Measurements from ENCODE around the gene MTMR10. TPM values are rescaled to one million over a fixed set of nuclear protein-coding genes. Genes with fewer than 3 reads are reported as not detected.

MTMR10 gene
- total RNA-seq, 2 donors from 2014 or later = 13.9 to 44.7 TPM

DNA sequence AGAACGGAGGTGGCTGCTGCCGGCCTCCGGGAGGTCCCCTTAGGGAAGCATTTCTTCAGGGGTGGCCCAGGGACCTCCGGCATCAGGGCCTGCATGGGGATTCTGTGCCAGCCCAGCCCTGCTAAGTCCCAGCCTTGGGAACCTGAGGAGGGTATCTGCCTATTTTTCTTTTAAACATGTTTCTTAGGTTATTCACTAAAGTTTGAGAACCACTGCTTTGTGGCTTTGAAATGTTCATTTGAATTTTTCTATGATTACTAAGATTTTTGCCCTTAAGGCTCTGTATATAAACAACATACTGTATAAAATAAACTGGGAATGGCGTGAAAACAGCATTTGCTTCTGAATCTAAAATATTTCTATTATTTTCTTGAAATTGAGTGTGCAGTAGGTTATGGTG is 63.4 kb downstream of the MTMR10 start:
- Histone ChIP-seq H3K9me3 (no peaks in the 10 kb centered on the region), H3K4me3 (no peak overlapping the region), H3K36me3 (peaks cover 41% of the 10 kb centered on the region), H3K27me3 (replicated peaks; ENCODE audit: insufficient read depth) (no peaks in the 10 kb centered on the region), H3K27ac (no peak overlapping the region), H3K4me1 (ENCODE audit: control insufficient read depth in 1 of 2, low read depth in 2 of 2) (no peaks in the 10 kb centered on the region)
- TF ChIP-seq, protein P1, sequence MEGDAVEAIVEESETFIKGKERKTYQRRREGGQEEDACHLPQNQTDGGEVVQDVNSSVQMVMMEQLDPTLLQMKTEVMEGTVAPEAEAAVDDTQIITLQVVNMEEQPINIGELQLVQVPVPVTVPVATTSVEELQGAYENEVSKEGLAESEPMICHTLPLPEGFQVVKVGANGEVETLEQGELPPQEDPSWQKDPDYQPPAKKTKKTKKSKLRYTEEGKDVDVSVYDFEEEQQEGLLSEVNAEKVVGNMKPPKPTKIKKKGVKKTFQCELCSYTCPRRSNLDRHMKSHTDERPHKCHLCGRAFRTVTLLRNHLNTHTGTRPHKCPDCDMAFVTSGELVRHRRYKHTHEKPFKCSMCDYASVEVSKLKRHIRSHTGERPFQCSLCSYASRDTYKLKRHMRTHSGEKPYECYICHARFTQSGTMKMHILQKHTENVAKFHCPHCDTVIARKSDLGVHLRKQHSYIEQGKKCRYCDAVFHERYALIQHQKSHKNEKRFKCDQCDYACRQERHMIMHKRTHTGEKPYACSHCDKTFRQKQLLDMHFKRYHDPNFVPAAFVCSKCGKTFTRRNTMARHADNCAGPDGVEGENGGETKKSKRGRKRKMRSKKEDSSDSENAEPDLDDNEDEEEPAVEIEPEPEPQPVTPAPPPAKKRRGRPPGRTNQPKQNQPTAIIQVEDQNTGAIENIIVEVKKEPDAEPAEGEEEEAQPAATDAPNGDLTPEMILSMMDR (IDR thresholded peaks at IDR 0.05) = no peak
- ATAC-seq (ENCODE audit: insufficient number of reproducible peaks, low FRiP score, low read depth) = no peak
- no peak for DNase-seq (ENCODE audit: low spot score)

DNA sequence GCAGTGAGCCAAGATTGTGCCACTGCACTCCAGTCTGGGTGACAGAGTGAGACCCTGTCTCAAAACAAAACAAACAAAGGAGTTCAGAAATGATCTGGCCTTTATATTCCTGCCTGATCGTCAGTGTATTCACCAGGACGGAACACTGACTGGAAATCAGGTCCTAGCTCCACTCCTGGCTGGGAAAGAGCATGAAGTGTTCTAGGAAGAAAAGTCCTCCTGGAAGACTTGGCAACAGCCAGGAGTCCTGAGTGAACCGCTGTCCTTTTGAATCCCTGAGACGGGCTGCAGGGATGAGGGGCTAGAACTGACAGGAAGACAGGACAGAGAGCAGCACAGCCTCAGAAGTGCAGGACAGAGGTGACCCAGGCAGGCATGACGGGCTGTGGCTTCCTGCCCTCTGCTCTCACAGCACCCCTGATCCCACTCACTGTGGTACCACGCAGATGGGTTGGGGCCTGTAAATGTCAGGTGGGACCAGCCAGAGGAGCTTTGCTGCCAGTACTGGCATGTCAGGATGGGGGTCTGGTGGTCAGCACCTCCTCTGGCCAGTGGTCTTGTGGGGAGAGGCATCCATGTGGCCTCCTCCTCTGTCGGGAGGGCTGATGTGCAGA is 64.2 kb downstream of the MTMR10 start:
- TF ChIP-seq, protein P1 (IDR thresholded peaks at IDR 0.05) = no peak
- no peaks in the 10 kb centered on the region for H3K27me3 ChIP-seq (replicated peaks; ENCODE audit: insufficient read depth)
- H3K27ac ChIP-seq = no peak overlapping the region
- H3K36me3 ChIP-seq = peaks cover 48% of the 10 kb centered on the region
- no peaks in the 10 kb centered on the region for H3K9me3 ChIP-seq
- DNase-seq (ENCODE audit: low spot score) (no peak), ATAC-seq (ENCODE audit: insufficient number of reproducible peaks, low FRiP score, low read depth) (no peak)
- no peak overlapping the region for H3K4me3 ChIP-seq
- H3K4me1 ChIP-seq (ENCODE audit: control insufficient read depth in 1 of 2, low read depth in 2 of 2) = no peaks in the 10 kb centered on the region

DNA sequence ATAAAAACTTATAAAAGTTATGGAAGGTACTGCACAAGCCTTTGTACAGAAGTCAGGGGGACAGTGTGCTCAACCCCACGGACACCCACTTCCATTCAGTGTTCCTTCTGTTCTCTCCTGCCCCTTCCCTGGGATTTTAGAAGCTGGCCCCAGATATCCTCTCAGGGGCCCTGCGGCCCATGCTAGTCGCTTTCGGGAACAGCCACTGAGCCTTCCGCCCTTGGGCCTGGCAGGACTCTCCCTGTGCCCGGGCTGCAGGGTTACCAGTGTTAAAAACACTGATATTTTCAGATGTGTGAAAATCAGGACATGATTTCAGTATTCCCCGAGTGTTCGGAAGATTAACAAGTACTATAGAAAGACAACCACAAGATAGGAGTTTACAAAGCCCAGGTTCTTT is 65.3 kb downstream of the MTMR10 start:
- H3K27ac ChIP-seq = no peak overlapping the region
- H3K27me3 ChIP-seq (replicated peaks; ENCODE audit: insufficient read depth) = no peaks in the 10 kb centered on the region

DNA sequence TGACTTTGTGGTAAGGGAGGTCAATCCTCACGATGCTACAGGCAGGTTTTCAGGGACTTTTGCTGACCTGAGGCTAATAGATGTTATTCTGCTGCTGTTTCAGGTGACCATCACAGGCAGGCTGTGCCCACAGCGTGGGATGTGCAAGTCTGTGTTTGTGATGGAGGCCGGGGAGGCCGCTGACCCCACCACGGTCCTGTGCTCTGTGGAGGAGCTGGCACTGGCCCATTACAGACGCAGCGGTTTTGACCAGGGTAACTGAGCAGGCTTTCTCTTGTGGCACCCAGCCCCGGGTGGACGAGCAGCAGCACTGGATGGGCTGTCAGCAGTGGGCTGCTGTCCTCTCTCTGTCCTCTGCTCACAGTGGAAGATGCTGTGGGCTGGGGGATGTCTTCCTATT is 65.7 kb downstream of the MTMR10 start:
- DNase-seq (ENCODE audit: low spot score) = no peak
- Histone ChIP-seq H3K27me3 (replicated peaks; ENCODE audit: insufficient read depth) (no peaks in the 10 kb centered on the region), H3K4me1 (ENCODE audit: control insufficient read depth in 1 of 2, low read depth in 2 of 2) (no peaks in the 10 kb centered on the region), H3K27ac (no peak overlapping the region), H3K9me3 (no peaks in the 10 kb centered on the region), H3K36me3 (peaks cover 45% of the 10 kb centered on the region), H3K4me3 (no peak overlapping the region)
- TF ChIP-seq, protein P1 (IDR thresholded peaks at IDR 0.05) = no peak
- ATAC-seq (ENCODE audit: insufficient number of reproducible peaks, low FRiP score, low read depth) = no peak

More for the DNA sequence above, 65.3 kb downstream of the MTMR10 start:
- DNase-seq (ENCODE audit: low spot score) = no peak
- H3K4me1 ChIP-seq (ENCODE audit: control insufficient read depth in 1 of 2, low read depth in 2 of 2) = no peaks in the 10 kb centered on the region
- ATAC-seq (ENCODE audit: insufficient number of reproducible peaks, low FRiP score, low read depth) = no peak
- H3K9me3 ChIP-seq = no peaks in the 10 kb centered on the region
- H3K4me3 ChIP-seq = no peak overlapping the region
- peaks cover 44% of the 10 kb centered on the region for H3K36me3 ChIP-seq
- TF ChIP-seq, protein P1 (IDR thresholded peaks at IDR 0.05) = no peak

DNA sequence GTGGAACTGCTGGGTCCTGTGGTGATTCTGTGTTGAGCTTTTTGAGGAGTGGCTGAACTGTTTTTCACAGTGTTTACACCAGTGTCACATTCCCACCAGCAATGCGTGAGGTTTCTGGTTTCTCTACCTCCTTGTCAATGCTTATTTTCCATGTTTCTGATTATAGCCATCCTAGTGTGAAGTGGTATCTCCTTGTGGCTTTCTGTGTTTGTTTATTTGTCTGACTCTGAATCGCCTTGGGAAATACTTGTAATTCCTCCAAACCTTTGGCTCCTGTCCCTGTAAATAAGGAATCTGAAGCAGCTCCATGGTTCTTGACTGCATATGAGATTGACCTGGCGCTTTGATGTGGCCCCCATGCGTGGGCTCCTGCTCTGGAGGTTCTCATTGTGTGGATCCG is 67.1 kb downstream of the MTMR10 start:
- TF ChIP-seq, protein P1 (IDR thresholded peaks at IDR 0.05) = no peak
- Histone ChIP-seq H3K9me3 (no peaks in the 10 kb centered on the region), H3K4me3 (no peak overlapping the region), H3K27ac (no peak overlapping the region), H3K36me3 (peaks cover 40% of the 10 kb centered on the region), H3K27me3 (replicated peaks; ENCODE audit: insufficient read depth) (no peaks in the 10 kb centered on the region), H3K4me1 (ENCODE audit: control insufficient read depth in 1 of 2, low read depth in 2 of 2) (no peaks in the 10 kb centered on the region)
- no peak for DNase-seq (ENCODE audit: low spot score)
- ATAC-seq (ENCODE audit: insufficient number of reproducible peaks, low FRiP score, low read depth) = no peak
